Kidney epithelial cell (primary cell): Measurements from ENCODE around the gene GAL3ST3. TPM values are rescaled to one million over a fixed set of nuclear protein-coding genes. Genes with fewer than 3 reads are reported as not detected.

ENCODE experiments used
- DNase-seq: peaks from one replicate; pipeline ENCODE4 v3.0.0-alpha.2; 2010; ENCODE audit warnings: low read depth
- H3K27me3 ChIP-seq: 2 replicates; pipeline ENCODE4 v1.6.0; 2011; ENCODE audit warnings: low read length; ENCODE audit not compliant: control insufficient read depth, insufficient read depth
- H3K36me3 ChIP-seq: 2 replicates; pipeline ENCODE4 v1.5.1; 2011; ENCODE audit warnings: low read length; ENCODE audit not compliant: control insufficient read depth, insufficient read depth
- H3K4me3 ChIP-seq: 2 replicates; pipeline ENCODE4 v1.5.1; 2011; ENCODE audit warnings: low read depth, mild to moderate bottlenecking, control low read depth, low read length
- total RNA-seq: library from RNA; depleted of rRNA; stranded (reverse); fragments of >200 nt; gene quantifications from 2 replicates; pipeline ENCODE4 v1.2.3, GENCODE V29; 2015
- TF ChIP-seq, protein P1 (sequence below): IDR thresholded peaks from 2 replicates; pipeline ENCODE4 v1.5.1; 2011; ENCODE audit warnings: mild to moderate bottlenecking, moderate library complexity, low read length, control low read depth, inconsistent platforms; ENCODE audit not compliant: insufficient read depth, poor library complexity, severe bottlenecking

The GAL3ST3 gene
- total RNA-seq, 1 donor from 2014 or later, result 4.4 TPM

DNA sequence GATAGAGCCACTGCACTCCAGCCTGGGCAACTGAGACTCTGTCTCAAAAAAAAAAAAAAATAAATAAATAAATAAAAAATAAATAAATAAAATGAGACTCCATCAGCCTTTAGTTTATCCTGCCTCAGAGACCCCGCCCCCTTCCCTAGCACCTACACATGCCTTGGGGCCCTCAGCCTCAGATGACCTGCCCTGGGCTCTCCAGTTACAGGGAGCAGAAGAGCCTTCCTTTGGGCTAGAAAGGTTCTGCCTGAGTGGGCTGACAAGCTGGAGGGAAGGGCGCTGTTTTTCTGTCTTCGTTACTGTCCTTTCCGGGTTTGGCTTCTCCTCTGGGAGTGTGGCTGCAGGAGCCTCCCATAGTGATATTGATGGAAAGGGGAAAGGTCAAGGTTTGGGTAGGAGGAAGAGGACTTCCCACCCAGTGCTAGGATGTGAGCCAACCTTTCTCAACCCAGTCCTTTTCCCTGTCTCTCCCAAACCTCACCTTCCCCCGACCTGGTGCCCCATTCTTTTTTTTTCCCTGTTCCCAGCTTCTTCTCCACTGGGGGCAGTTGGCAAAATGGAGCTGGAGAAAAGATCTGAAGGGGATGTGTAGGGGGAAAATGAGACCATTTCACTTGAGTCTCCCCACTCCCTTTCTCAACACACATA, 1.7 kb upstream of the GAL3ST3 start:
- Histone ChIP-seq H3K27me3 (no peaks in the 10 kb centered on the region), H3K4me3 (no peak overlapping the region), H3K36me3 (peaks cover 1% of the 10 kb centered on the region)
- no peak for DNase-seq
- TF ChIP-seq, protein P1, sequence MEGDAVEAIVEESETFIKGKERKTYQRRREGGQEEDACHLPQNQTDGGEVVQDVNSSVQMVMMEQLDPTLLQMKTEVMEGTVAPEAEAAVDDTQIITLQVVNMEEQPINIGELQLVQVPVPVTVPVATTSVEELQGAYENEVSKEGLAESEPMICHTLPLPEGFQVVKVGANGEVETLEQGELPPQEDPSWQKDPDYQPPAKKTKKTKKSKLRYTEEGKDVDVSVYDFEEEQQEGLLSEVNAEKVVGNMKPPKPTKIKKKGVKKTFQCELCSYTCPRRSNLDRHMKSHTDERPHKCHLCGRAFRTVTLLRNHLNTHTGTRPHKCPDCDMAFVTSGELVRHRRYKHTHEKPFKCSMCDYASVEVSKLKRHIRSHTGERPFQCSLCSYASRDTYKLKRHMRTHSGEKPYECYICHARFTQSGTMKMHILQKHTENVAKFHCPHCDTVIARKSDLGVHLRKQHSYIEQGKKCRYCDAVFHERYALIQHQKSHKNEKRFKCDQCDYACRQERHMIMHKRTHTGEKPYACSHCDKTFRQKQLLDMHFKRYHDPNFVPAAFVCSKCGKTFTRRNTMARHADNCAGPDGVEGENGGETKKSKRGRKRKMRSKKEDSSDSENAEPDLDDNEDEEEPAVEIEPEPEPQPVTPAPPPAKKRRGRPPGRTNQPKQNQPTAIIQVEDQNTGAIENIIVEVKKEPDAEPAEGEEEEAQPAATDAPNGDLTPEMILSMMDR, result no peak

- Histone ChIP-seq H3K36me3 (no peaks in the 10 kb centered on the region), H3K4me3 (no peak overlapping the region)
- no peak for DNase-seq
These were observed 1.2 kb downstream of the GAL3ST3 start for GRCh38 chr11:66047541-66048365.

DNA sequence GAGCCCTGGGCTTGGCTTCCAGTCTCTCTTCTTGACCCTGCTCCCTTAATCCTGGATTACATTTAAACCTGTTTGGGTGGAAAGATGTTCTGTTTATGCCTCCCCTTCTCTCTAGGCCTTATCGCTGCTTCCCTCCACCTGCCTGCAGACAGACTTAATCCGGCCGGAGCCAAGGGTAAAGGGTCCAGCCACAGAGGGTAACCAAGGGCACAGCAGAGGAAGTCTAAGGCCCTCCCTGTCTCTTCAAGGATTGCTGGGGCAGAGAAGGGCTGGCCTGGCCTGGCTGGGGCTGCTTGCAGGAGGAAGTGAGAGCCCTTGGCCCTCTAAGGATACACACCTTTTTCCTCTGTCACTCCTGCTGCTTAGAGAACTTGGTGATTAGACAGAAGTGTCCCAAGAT, 2.1 kb downstream of the GAL3ST3 start:
- H3K36me3 ChIP-seq, result no peaks in the 10 kb centered on the region
- DNase-seq, result no peak
- no peak overlapping the region for H3K4me3 ChIP-seq
- H3K27me3 ChIP-seq, result no peaks in the 10 kb centered on the region
- TF ChIP-seq, protein P1, result no peak

More at GRCh38 chr11:66047541-66048365, 1.2 kb downstream of the GAL3ST3 start:
- TF ChIP-seq, protein P1, result no peak
- no peaks in the 10 kb centered on the region for H3K27me3 ChIP-seq

DNA sequence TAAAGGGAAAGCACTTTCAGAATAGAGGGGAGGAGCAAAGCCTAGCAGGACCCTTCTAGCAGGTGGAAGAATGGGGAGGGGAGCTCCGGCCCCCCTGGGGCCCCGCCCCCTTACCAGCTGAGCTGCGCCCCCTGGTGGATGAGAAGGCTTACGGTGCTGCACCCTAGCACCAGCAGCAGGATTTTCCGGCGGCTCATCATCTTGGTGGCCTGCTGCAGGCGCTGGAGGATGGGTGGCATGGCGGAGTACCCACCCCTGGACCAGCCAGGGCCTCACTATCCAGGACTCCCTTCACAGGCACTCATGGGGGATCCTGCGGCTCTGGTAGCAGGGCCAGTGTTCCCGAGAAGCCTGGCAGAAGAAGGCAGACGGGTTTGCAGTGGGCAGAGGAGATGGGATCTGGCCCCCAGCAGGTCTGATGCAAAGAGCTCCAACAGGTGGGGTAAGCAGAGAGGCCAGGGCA, 3.8 kb downstream of the GAL3ST3 start:
- Histone ChIP-seq H3K27me3 (no peaks in the 10 kb centered on the region), H3K36me3 (no peaks in the 10 kb centered on the region), H3K4me3 (no peak overlapping the region)
- no peak for DNase-seq
- TF ChIP-seq, protein P1, result peak; percentile 95

GRCh38 chr11:66044757-66045156, 4.2 kb downstream of the GAL3ST3 start:
- H3K27me3 ChIP-seq, result no peaks in the 10 kb centered on the region
- H3K36me3 ChIP-seq, result no peaks in the 10 kb centered on the region
- no peak overlapping the region for H3K4me3 ChIP-seq
- TF ChIP-seq, protein P1, result no peak
- no peak for DNase-seq
